Trophoblast cell (in vitro differentiated cells and primary cell): Measurements from ENCODE around the gene TNS3.
A peak's percentile ranks its signal among the peaks of the same experiment; 100 is the strongest.

Source experiments
- DNase-seq, 2 donors: peaks; one replicate each; pipeline ENCODE4 v3.0.0-alpha.2; 2016
- H2AFZ ChIP-seq: 2 replicates; pipeline ENCODE4 v1.6.1; 2013; ENCODE audit warnings: low read length, moderate library complexity, mild to moderate bottlenecking; ENCODE audit not compliant: insufficient read depth, poor library complexity
- H2AK5ac ChIP-seq: 2 replicates; pipeline ENCODE4 v1.6.1; 2013; ENCODE audit warnings: mild to moderate bottlenecking, low read length
- H2BK120ac ChIP-seq: 2 replicates; pipeline ENCODE4 v1.6.1; 2013; ENCODE audit warnings: low read length, mild to moderate bottlenecking, moderate library complexity; ENCODE audit not compliant: insufficient read depth, poor library complexity
- H2BK12ac ChIP-seq: 2 replicates; pipeline ENCODE4 v1.6.1; 2013; ENCODE audit warnings: mild to moderate bottlenecking, low read length, moderate library complexity
- H2BK5ac ChIP-seq: 2 replicates; pipeline ENCODE4 v1.6.1; 2013; ENCODE audit warnings: low read length, low read depth, moderate library complexity, mild to moderate bottlenecking; ENCODE audit not compliant: poor library complexity
- H3K14ac ChIP-seq: 2 replicates; pipeline ENCODE4 v1.6.1; 2013; ENCODE audit warnings: mild to moderate bottlenecking, low read length
- H3K18ac ChIP-seq: 2 replicates; pipeline ENCODE4 v1.6.1; 2013; ENCODE audit warnings: mild to moderate bottlenecking, low read length
- H3K23ac ChIP-seq: 2 replicates; pipeline ENCODE4 v1.6.1; 2013; ENCODE audit warnings: low read length
- H3K27ac ChIP-seq: 2 replicates; pipeline ENCODE4 v1.5.1; 2013; ENCODE audit warnings: low read depth, mild to moderate bottlenecking, inconsistent platforms, low read length, moderate library complexity
- H3K27me3 ChIP-seq: 2 replicates; pipeline ENCODE4 v1.6.1; 2013; ENCODE audit warnings: inconsistent platforms, mild to moderate bottlenecking, low read length, moderate library complexity; ENCODE audit not compliant: insufficient read depth
- H3K36me3 ChIP-seq, 2 experiments: 1 replicate in 1 of 2; 2 replicates in 1 of 2; pipeline ENCODE4 v1.6.1; 2013; ENCODE audit warnings: low read length in 2 of 2, mild to moderate bottlenecking in 2 of 2, moderate library complexity in 1 of 2; ENCODE audit not compliant: insufficient read depth in 2 of 2, control insufficient read depth in 1 of 2
- H3K4ac ChIP-seq: 2 replicates; pipeline ENCODE4 v1.6.1; 2013; ENCODE audit warnings: low read depth, mild to moderate bottlenecking, low read length, moderate library complexity
- H3K4me1 ChIP-seq, 2 experiments: 1 replicate in 1 of 2; 2 replicates in 1 of 2; pipeline ENCODE4 v1.6.1; 2013; ENCODE audit warnings: low read length in 2 of 2, mild to moderate bottlenecking in 2 of 2, moderate library complexity in 1 of 2; ENCODE audit not compliant: insufficient read depth in 2 of 2, control insufficient read depth in 1 of 2
- H3K4me2 ChIP-seq: 2 replicates; pipeline ENCODE4 v1.6.1; 2013; ENCODE audit warnings: inconsistent platforms, mild to moderate bottlenecking, low read length, moderate library complexity
- H3K4me3 ChIP-seq: 2 replicates; pipeline ENCODE4 v1.5.1; 2013; ENCODE audit warnings: mild to moderate bottlenecking, low read depth, low read length, inconsistent platforms
- H3K79me1 ChIP-seq: one replicate; pipeline ENCODE4 v1.6.1; 2013; ENCODE audit warnings: low read length
- H3K79me2 ChIP-seq: 2 replicates; pipeline ENCODE4 v1.6.1; 2013; ENCODE audit warnings: low read length, mild to moderate bottlenecking; ENCODE audit not compliant: control insufficient read depth, insufficient read depth, poor library complexity
- H3K9ac ChIP-seq: 2 replicates; pipeline ENCODE4 v1.6.1; 2013; ENCODE audit warnings: mild to moderate bottlenecking, low read length
- H3K9me3 ChIP-seq: 2 replicates; pipeline ENCODE4 v1.6.1; 2013; ENCODE audit warnings: low read depth, mild to moderate bottlenecking, control low read depth, inconsistent platforms, low read length; ENCODE audit not compliant: insufficient read depth
- H4K12ac ChIP-seq: 2 replicates; pipeline ENCODE4 v1.6.1; 2013; ENCODE audit warnings: low read depth, mild to moderate bottlenecking, low read length, moderate library complexity
- H4K8ac ChIP-seq: 2 replicates; pipeline ENCODE4 v1.6.1; 2013; ENCODE audit warnings: low read depth, mild to moderate bottlenecking, low read length, moderate library complexity
- H4K91ac ChIP-seq: one replicate; pipeline ENCODE4 v1.6.1; 2013; ENCODE audit warnings: low read depth, mild to moderate bottlenecking, low read length, moderate library complexity
- WGBS: extraction: QIAGEN DNeasy Blood & Tissue Kit; methylation state at CpG from one replicate; pipeline ENCODE4 v1.1.7; 2013; ENCODE audit warnings: missing lambda C conversion rate; ENCODE audit not compliant: insufficient read length, insufficient coverage; ENCODE audit errors: extremely low coverage; 5-methylcytosine and 5-hydroxymethylcytosine counted together

TNS3 gene

DNA sequence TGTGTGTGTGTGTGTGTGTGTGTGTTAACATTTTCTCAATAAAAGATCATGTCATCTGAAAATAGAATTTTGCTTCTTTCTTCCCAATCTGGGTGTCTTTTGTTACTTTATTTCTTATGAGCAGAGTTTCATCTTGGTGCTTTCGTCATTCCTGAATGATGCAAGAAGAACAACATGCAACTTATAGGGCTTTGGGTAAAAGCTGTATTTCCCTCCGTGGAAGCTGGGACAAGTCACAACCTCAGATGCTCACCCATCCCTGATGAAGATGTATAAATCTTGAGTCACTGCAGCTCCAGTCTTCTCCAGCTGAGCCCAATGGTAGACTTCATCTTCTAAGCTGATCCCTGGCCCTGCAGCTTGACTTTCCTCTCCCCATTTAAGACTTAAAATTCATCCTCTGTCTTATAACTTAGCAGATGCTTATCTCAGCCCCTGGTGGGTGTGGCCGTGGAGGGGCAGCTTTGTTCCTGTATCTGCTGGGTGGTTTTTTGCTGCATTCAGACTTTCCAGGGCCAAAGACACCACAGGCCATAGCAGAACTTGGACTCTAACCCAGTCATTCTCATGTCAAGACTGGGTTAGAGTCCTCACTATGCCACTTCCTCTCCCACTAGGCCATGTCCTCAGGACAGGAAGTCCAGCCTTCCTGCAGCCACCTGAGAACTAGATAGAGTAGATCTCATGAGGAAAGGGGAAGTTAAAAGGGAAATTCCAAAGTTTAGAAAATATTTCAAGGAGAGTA lies 356.4 kb downstream of the TNS3 start:
- Histone ChIP-seq H3K23ac (no peak overlapping the region), H3K4ac (no peak overlapping the region), H2BK5ac (no peak overlapping the region), H4K8ac (no peak overlapping the region), H3K9ac (no peak overlapping the region), H2BK12ac (no peak overlapping the region), H3K79me2 (peaks cover 2% of the 10 kb centered on the region), H3K27ac (no peak overlapping the region), H3K36me3 (no peaks in the 10 kb centered on the region), H3K4me2 (no peak overlapping the region), H2AK5ac (no peak overlapping the region), H3K4me3 (no peak overlapping the region), H4K91ac (no peak overlapping the region), H3K18ac (no peak overlapping the region), H3K14ac (no peak overlapping the region), H2BK120ac (no peak overlapping the region), H3K4me1 (peaks cover 10 to 14% of the 10 kb centered on the region in 2 experiments), H3K27me3 (no peaks in the 10 kb centered on the region), H2AFZ (no peak overlapping the region), H4K12ac (no peak overlapping the region), H3K9me3 (no peaks in the 10 kb centered on the region), H3K79me1 (no peaks in the 10 kb centered on the region)
- no CpG with 5 or more reads among the region's 3 CpGs for WGBS
- DNase-seq = peak in 1 of 2 donors; percentile 10
